ENCODE data around the gene HOXC6. TPM values are rescaled to one million over a fixed set of nuclear protein-coding genes. Genes with fewer than 3 reads are reported as not detected.
A peak's percentile ranks its signal among the peaks of the same experiment; 100 is the strongest.

The HOXC6 gene
- total and polyA plus RNA-seq, 2 of the 8 experiments (the other 6 are each of a cell fraction or from before 2014, with no cell fraction given), result not detected

- TF ChIP-seq ATF3 (IDR thresholded peaks at IDR 0.05; ENCODE audit: insufficient read depth, low read depth, low read length) (no peak), JUN (IDR thresholded peaks at IDR 0.05; ENCODE audit: low read depth, low read length) (no peak), EZH2 (IDR thresholded peaks at IDR 0.05; ENCODE audit: low read depth, low read length, severe bottlenecking) (peak; percentile 12), SIRT6 (IDR thresholded peaks at IDR 0.05; ENCODE audit: low read length) (no peak), BCL11A (IDR thresholded peaks at IDR 0.05; ENCODE audit: low read depth in 2 of 2, low read length in 2 of 2) (no peak)
Observed at GRCh38 chr12:54019924-54020590, 8.2 kb upstream of the HOXC6 start (continued).

Measured in H1 (cell line).